Stimulated activated naive CD8-positive, alpha-beta T cell treated with anti-CD3 and anti-CD28 coated beads, Interleukin-15, Interleukin-2, amounts not matched to agents 100 U/mL and 50 U/mL, for 24 hours (primary cell): ENCODE measurements around the gene ARHGAP21.

Experiments
- ATAC-seq: fragments of 150-1000 bp; cut with Tn5 transposase; one replicate; pipeline ENCODE4 v1.10.0; 2021
- DNase-seq: peaks from one replicate; pipeline ENCODE4 v3.0.0; 2021

The ARHGAP21 gene

DNA sequence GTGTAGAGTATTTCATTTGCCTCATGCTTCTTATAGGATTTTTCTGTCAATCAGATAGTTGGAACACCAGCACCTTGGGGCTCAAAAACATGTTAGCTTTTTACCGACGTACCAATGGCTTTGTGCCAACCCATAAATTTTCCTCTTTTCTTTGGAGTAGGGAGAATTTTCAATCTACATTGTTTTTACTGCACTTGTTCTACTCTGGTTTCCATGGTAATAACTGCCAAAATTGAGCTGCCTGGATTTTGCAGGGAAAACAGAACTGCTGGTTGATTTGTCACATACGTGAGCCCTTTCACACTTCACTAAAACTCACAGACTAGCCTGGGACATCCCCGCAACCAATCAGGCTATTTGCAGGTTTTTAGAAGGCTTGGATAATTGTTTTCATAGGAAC, 189.7 kb downstream of the ARHGAP21 start:
- no peak for DNase-seq
- ATAC-seq, result no peak
